CMK (cell line): Measurements from ENCODE around the gene CAMK2B.

ENCODE experiments used
- DNase-seq: peaks from one replicate; pipeline ENCODE4 v3.0.0-alpha.2; 2010; ENCODE audit warnings: low read depth

CAMK2B gene

DNA sequence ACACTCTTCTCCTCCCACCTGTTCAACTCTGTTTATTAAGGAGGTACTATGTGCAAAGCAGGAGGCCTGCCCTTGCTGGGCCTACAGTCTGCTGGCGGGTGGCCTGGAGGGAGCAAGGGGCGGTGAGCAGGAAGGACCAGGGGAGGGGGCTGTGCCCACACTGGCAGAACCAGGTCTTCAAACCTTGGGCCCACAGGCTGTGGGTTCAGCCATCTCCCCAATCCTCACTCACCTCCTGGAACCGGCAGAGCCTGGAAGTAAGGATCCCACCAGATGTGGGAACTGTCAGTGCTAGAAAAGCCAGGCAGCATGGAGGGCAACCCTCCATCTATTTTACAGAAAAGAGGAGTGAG lies 50.8 kb downstream of the CAMK2B start:
- no peak for DNase-seq

GRCh38 chr7:44273681-44274622 lies 51.4 kb downstream of the CAMK2B start:
- DNase-seq, result no peak

DNA sequence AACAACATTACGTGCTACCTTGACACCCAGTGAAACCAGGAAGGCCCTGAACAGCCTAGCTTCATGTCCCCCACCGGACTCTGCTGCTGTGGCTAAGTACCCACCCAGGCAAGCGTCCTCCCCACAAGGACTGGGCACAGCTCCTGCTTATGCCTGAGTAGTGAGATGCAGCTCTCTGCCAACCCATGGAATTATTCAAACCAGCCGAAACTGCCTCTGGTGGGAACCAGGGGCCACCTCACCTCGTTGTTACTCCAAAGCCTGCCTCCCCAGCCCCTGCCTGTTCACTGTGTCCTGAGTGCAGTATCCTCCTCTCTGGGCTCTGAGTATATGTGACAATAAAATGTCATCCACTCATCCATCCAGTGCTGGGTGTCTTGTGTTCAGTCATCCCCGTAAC lies 52.4 kb downstream of the CAMK2B start:
- no peak for DNase-seq

GRCh38 chr7:44272456-44272855 lies 52.9 kb downstream of the CAMK2B start:
- DNase-seq, result no peak

GRCh38 chr7:44269943-44270493 lies 55.4 kb downstream of the CAMK2B start:
- no peak for DNase-seq

DNA sequence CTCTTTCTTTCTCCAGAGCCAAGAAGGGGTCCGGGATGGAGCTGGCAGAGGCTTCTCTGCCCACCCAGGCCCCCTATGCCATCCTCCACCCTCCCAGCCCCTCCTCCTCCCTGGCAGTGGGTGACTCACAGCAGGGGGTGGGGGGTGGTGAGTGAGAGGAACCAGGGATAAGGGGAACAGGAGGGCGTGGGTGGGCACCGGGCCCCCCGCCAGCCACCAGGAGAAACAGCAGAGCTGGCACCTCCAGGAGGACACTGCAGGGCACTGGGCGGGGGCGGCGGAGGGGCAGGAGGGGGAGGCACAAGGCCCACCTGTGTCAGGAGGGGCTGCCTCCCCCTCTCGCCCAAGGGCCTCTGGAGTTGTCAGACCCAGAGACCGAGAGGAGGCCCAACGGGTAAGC lies 56.0 kb downstream of the CAMK2B start:
- DNase-seq, result no peak

- no peak for DNase-seq
These were observed 56.7 kb downstream of the CAMK2B start for GRCh38 chr7:44268671-44269070.

DNA sequence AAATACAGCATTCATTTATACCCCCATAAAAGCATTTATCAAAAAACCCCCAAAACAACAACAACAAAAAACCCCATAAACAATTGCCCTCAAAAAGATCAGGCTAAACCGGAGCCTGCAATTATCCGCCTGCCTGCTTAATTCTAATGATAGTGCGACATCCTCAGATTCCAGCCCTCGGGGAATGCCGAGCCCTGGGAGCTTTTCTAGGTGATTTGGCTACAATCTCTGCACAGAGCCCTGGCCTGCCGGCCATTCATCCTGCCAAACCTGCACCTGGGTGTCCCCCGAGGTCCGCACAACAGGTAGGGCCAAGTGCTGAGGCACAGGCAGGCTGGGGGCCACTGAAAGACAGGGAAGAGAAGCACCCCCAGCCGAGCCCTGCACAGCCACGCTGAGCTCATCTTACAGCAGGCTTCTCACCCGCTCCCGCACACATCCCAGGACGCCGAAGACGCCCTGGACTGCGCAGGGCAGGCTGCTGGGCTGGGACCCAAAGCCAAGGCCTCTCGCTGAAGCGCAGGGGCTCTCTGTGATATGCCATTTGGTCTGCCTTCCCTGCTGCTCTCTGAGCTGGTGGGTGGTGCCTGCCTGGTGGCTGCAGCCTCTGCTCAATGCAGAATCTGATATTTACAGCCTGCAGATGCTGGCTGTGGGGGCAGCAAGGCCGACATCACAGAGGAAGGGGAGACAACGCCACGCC lies 57.5 kb downstream of the CAMK2B start:
- no peak for DNase-seq

DNA sequence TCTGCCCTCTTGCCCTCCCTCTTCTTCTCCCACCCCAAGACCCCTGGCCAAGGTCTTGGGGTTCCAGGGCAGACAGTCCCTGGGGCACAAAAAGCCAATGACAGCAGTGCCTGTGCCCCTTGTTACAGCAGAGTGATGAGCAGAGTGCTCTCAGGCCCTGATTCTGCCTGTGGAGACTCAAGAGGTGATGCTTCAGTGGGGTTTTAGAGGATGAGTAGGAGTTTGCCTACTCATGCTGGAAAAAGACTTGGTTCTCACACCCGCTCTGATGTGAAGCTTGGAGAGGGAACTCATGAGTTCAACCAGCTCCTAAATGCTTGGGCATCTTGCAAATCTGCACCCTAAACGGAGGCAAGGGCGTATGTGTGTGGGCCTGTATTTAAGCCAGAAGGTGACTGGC lies 58.2 kb downstream of the CAMK2B start:
- no peak for DNase-seq

GRCh38 chr7:44266526-44266925 lies 58.9 kb downstream of the CAMK2B start:
- no peak for DNase-seq

- DNase-seq, result no peak
These were observed 59.7 kb downstream of the CAMK2B start for GRCh38 chr7:44265728-44266127.

DNA sequence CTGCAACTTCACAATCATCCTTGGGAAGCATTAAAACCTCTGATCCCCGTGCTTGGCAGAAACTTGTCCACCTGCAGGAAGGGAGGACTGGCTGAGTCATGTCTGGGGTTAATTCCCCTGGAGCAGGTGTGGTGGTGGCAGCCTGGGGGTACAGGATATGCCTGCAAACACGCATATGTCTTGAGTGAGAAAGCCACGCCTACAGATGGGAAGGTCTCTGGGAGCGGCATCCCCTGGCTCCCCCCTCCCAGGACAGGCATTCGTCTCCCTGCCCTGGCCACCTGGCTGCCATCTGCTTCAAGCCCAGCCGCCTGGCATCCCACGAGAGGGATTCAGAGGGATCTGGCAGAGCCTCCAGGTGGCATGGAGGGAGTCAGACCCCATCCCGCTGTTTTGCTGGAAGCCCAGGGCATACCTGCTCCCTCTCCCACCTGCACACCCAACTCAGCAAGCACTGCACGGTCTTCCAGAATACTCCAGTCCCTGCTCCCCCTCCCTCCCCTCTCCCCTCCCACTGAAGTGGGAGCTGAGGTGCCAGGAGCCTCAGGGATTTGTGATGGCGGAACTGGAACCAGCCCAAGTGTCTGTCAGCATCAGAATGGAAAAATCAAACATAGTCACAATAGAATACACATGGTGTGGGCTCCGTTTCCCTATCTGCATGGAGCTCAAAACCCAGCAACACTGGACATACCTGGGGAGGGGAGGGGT lies 61.0 kb downstream of the CAMK2B start:
- DNase-seq, result no peak

- no peak for DNase-seq
These were observed 61.9 kb downstream of the CAMK2B start for GRCh38 chr7:44263326-44264082.

GRCh38 chr7:44262031-44262430 lies 63.4 kb downstream of the CAMK2B start:
- DNase-seq, result no peak

DNA sequence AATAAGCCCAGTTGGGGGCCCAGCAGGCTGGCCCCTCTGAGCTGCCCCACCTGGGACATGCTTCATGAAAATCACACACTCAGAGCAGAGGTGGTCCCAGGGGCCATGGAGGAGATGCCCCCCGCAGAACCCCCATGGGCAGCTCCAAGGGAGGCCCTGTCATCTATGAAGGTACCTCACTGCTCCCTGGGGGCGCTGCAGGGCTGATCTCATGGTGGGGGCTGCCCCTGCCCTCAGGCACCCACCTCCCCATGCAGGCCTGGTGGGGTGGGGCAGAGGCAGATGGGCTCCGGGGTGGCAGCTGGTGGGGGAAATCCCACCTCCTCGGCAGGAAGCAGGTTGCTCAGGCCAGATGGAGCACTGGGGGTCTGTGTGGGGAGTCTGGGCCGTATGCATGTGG lies 64.2 kb downstream of the CAMK2B start:
- DNase-seq, result no peak

- no peak for DNase-seq
These were observed 65.6 kb downstream of the CAMK2B start for GRCh38 chr7:44259547-44260457.

DNA sequence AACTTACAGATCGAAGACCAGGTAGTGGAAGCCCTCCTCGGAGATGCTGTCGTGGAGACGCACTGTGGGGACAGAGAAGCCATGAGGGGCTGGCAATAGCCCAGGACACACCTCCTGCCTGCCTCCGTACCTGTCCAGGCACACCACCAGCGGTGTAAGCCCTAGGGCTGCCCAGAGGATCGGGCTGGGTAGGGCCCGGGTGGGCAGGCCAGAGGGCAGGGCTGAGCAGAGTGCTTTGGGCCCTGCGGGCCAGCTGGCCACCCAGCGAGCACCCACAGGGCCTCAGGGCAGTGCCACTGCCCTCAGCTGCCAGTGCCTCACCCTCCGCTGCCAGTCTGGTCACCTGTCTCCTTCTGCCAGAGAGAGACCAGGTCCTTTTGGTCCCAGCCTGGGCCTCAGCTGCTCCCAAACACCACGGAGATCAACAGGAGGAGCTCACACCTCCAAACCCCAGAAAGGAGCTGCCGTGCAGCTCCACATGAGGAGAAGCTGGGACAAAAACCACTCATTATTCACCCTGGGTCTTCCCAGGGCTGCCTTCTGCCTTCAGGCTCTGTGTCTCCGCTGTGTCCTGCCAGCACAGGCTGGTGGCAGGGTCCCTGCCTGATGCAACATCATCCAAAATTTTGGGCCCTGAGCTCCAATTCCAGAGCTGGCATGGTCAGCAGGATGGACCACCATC lies 66.4 kb downstream of the CAMK2B start:
- no peak for DNase-seq

- DNase-seq, result no peak
These were observed 67.0 kb downstream of the CAMK2B start for GRCh38 chr7:44258423-44258760.

DNA sequence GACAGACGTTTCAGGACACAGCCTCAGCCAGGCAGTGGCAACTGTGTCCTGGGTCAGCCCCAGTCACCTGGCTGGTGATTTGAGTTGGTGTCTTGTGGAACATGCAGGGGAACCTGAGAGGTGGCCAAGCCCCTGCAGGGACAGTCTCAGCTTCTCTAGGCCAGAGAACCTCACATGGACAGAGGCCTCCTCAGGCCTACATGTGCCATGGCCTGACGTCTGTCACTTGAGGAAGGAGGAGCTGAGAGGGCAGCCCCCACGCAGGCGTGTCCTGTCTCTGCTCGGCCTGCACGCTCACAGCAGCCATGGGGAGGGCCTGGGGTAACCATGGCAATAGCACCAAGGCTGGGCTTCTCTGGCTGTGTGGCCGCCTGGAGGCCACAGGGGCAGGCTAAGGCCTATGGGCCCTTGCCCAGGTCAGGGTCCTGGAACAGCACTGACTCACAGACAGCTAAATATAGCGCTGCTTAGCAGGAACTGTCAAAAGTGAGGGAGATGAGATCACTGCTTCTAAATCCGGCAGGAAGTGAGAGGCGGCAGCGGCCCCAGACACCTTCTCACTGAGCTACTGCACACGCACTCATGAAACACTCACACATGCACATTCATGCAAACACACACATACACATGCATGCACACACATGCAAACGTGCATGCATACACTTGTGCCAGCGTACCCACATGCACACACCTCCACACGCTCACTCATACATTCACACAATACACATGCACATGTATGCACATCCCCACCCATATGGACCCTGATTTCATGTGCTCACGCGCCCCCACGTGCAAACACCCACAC lies 67.6 kb downstream of the CAMK2B start:
- peak; percentile 62 for DNase-seq
